HEK293 (cell line): ENCODE data around the gene TDG.
A peak's percentile ranks its signal among the peaks of the same experiment; 100 is the strongest.

Experiments
- FEZF1 ChIP-seq: fragments of 450-650 bp; formaldehyde crosslinking; IDR thresholded peaks from 2 replicates; pipeline ENCODE4 v1.5.1; 2016; ENCODE audit warnings: missing biosample characterization, missing genetic modification characterization
- MZF1 ChIP-seq: fragments of 450-650 bp; formaldehyde crosslinking; IDR thresholded peaks from 2 replicates; pipeline ENCODE4 v1.5.1; 2017; ENCODE audit warnings: missing biosample characterization, missing genetic modification characterization, borderline replicate concordance
- SETDB1 ChIP-seq: IDR thresholded peaks from one replicate; pipeline ENCODE4 v1.6.1; 2017; ENCODE audit warnings: mild to moderate bottlenecking, low read length, moderate library complexity, mixed read lengths; ENCODE audit not compliant: insufficient read length
- ZNF10 ChIP-seq: fragments of 450-650 bp; formaldehyde crosslinking; IDR thresholded peaks from 2 replicates; pipeline ENCODE4 v1.5.1; 2017; ENCODE audit warnings: missing biosample characterization, missing genetic modification characterization
- ZNF16 ChIP-seq: fragments of 450-650 bp; formaldehyde crosslinking; IDR thresholded peaks from 2 replicates; pipeline ENCODE4 v1.5.1; 2016; ENCODE audit warnings: low read depth, missing biosample characterization, missing genetic modification characterization
- ZNF175 ChIP-seq: fragments of 450-650 bp; formaldehyde crosslinking; IDR thresholded peaks from 2 replicates; pipeline ENCODE4 v1.5.1; 2016; ENCODE audit warnings: missing biosample characterization, missing genetic modification characterization
- ZNF214 ChIP-seq: fragments of 450-650 bp; formaldehyde crosslinking; IDR thresholded peaks from 2 replicates; pipeline ENCODE4 v1.5.1; 2017; ENCODE audit warnings: missing biosample characterization, mild to moderate bottlenecking, missing genetic modification characterization, borderline replicate concordance
- ZNF391 ChIP-seq: fragments of 450-650 bp; formaldehyde crosslinking; IDR thresholded peaks from 2 replicates; pipeline ENCODE4 v1.5.1; 2016; ENCODE audit warnings: low read depth, missing biosample characterization, missing genetic modification characterization, borderline replicate concordance
- ZNF398 ChIP-seq: fragments of 450-650 bp; formaldehyde crosslinking; IDR thresholded peaks from 2 replicates; pipeline ENCODE4 v1.5.1; 2017; ENCODE audit warnings: missing biosample characterization, missing genetic modification characterization
- ZNF449 ChIP-seq: fragments of 450-650 bp; formaldehyde crosslinking; IDR thresholded peaks from 2 replicates; pipeline ENCODE4 v1.5.1; 2017; ENCODE audit warnings: missing biosample characterization, mild to moderate bottlenecking, missing genetic modification characterization, moderate library complexity
- ZNF48 ChIP-seq: fragments of 450-650 bp; formaldehyde crosslinking; IDR thresholded peaks from 2 replicates; pipeline ENCODE4 v1.5.1; 2016; ENCODE audit warnings: missing biosample characterization, missing genetic modification characterization
- ZNF560 ChIP-seq: fragments of 450-650 bp; formaldehyde crosslinking; IDR thresholded peaks from 2 replicates; pipeline ENCODE4 v1.5.1; 2017; ENCODE audit warnings: missing biosample characterization, missing genetic modification characterization, borderline replicate concordance
- ZNF596 ChIP-seq: fragments of 450-650 bp; IDR thresholded peaks from 2 replicates; pipeline ENCODE4 v1.5.0; 2018; ENCODE audit warnings: missing biosample characterization, mild to moderate bottlenecking, missing genetic modification characterization, moderate library complexity
- ZNF600 ChIP-seq: fragments of 450-650 bp; formaldehyde crosslinking; IDR thresholded peaks from 2 replicates; pipeline ENCODE4 v1.5.1; 2016; ENCODE audit warnings: missing biosample characterization, missing genetic modification characterization
- ZNF791 ChIP-seq: fragments of 450-650 bp; formaldehyde crosslinking; IDR thresholded peaks from 2 replicates; pipeline ENCODE4 v1.5.1; 2016; ENCODE audit warnings: missing biosample characterization, missing genetic modification characterization
- ZNF843 ChIP-seq: fragments of 450-650 bp; formaldehyde crosslinking; IDR thresholded peaks from 2 replicates; pipeline ENCODE4 v1.5.1; 2016; ENCODE audit warnings: missing biosample characterization, missing genetic modification characterization
- TF ChIP-seq, protein P1 (sequence below): fragments of 450-650 bp; formaldehyde crosslinking; IDR thresholded peaks from 2 replicates; pipeline ENCODE4 v1.5.1; 2016; ENCODE audit warnings: missing biosample characterization, missing genetic modification characterization
- TF ChIP-seq, protein P2 (sequence below): fragments of 450-650 bp; formaldehyde crosslinking; IDR thresholded peaks from 2 replicates; pipeline ENCODE4 v1.5.1; 2016; ENCODE audit warnings: missing biosample characterization, missing genetic modification characterization
- TF ChIP-seq, protein P3 (sequence below): fragments of 450-650 bp; formaldehyde crosslinking; IDR thresholded peaks from 2 replicates; pipeline ENCODE4 v1.5.1; 2016; ENCODE audit warnings: missing biosample characterization, missing genetic modification characterization
- TF ChIP-seq, protein P4 (sequence below): fragments of 450-650 bp; formaldehyde crosslinking; IDR thresholded peaks from 2 replicates; pipeline ENCODE4 v1.5.1; 2016; ENCODE audit warnings: missing biosample characterization, missing genetic modification characterization
- TF ChIP-seq, protein P5 (sequence below): fragments of 450-650 bp; formaldehyde crosslinking; IDR thresholded peaks from 2 replicates; pipeline ENCODE4 v1.5.1; 2017; ENCODE audit warnings: missing biosample characterization, missing genetic modification characterization
- TF ChIP-seq, protein P6 (sequence below): fragments of 450-650 bp; formaldehyde crosslinking; IDR thresholded peaks from 2 replicates; pipeline ENCODE4 v1.5.0; 2017; ENCODE audit warnings: missing biosample characterization, missing genetic modification characterization, borderline replicate concordance

TDG gene

GRCh38 chr12:103929046-103929783, 36.5 kb upstream of the TDG start (continued):
- TF ChIP-seq, protein P1, sequence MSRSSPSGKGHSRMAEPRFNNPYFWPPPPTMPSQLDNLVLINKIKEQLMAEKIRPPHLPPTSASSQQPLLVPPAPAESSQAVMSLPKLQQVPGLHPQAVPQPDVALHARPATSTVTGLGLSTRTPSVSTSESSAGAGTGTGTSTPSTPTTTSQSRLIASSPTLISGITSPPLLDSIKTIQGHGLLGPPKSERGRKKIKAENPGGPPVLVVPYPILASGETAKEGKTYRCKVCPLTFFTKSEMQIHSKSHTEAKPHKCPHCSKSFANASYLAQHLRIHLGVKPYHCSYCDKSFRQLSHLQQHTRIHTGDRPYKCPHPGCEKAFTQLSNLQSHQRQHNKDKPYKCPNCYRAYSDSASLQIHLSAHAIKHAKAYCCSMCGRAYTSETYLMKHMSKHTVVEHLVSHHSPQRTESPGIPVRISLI (tag by site-specific recombination), result no peak
- TF ChIP-seq SETDB1 (no peak), ZNF600 (peak; percentile 65), ZNF10 (tag by site-specific recombination) (no peak), ZNF791 (tag by site-specific recombination) (no peak), MZF1 (peak; percentile 48; the same call in 1 of the 2 replicates), ZNF449 (tag by site-specific recombination) (no peak), ZNF560 (tag by site-specific recombination) (no peak), ZNF175 (tag by site-specific recombination) (no peak), ZNF16 (no peak), ZNF214 (tag by site-specific recombination) (no peak), ZNF391 (no peak), ZNF398 (no peak), ZNF48 (no peak), ZNF843 (tag by site-specific recombination) (no peak), FEZF1 (tag by site-specific recombination) (no peak), ZNF596 (tag by site-specific recombination) (no peak)
- TF ChIP-seq, protein P2, sequence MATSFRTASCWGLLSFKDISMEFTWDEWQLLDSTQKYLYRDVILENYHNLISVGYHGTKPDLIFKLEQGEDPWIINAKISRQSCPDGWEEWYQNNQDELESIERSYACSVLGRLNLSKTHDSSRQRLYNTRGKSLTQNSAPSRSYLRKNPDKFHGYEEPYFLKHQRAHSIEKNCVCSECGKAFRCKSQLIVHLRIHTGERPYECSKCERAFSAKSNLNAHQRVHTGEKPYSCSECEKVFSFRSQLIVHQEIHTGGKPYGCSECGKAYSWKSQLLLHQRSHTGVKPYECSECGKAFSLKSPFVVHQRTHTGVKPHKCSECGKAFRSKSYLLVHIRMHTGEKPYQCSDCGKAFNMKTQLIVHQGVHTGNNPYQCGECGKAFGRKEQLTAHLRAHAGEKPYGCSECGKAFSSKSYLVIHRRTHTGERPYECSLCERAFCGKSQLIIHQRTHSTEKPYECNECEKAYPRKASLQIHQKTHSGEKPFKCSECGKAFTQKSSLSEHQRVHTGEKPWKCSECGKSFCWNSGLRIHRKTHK (tag by site-specific recombination), result no peak
- TF ChIP-seq, protein P3, sequence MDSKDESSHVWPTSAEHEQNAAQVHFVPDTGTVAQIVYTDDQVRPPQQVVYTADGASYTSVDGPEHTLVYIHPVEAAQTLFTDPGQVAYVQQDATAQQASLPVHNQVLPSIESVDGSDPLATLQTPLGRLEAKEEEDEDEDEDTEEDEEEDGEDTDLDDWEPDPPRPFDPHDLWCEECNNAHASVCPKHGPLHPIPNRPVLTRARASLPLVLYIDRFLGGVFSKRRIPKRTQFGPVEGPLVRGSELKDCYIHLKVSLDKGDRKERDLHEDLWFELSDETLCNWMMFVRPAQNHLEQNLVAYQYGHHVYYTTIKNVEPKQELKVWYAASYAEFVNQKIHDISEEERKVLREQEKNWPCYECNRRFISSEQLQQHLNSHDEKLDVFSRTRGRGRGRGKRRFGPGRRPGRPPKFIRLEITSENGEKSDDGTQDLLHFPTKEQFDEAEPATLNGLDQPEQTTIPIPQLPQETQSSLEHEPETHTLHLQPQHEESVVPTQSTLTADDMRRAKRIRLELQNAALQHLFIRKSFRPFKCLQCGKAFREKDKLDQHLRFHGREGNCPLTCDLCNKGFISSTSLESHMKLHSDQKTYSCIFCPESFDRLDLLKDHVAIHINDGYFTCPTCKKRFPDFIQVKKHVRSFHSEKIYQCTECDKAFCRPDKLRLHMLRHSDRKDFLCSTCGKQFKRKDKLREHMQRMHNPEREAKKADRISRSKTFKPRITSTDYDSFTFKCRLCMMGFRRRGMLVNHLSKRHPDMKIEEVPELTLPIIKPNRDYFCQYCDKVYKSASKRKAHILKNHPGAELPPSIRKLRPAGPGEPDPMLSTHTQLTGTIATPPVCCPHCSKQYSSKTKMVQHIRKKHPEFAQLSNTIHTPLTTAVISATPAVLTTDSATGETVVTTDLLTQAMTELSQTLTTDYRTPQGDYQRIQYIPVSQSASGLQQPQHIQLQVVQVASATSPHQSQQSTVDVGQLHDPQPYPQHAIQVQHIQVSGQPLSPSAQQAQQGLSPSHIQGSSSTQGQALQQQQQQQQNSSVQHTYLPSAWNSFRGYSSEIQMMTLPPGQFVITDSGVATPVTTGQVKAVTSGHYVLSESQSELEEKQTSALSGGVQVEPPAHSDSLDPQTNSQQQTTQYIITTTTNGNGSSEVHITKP (tag by site-specific recombination), result peak; percentile 45; the same call in 1 of the 2 replicates
- TF ChIP-seq, protein P4, sequence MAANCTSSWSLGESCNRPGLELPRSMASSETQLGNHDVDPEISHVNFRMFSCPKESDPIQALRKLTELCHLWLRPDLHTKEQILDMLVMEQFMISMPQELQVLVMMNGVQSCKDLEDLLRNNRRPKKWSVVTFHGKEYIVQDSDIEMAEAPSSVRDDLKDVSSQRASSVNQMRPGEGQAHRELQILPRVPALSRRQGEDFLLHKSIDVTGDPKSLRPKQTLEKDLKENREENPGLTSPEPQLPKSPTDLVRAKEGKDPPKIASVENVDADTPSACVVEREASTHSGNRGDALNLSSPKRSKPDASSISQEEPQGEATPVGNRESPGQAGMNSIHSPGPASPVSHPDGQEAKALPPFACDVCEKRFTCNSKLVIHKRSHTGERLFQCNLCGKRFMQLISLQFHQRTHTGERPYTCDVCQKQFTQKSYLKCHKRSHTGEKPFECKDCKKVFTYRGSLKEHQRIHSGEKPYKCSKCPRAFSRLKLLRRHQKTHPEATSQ (tag by site-specific recombination), result no peak
- TF ChIP-seq, protein P5, sequence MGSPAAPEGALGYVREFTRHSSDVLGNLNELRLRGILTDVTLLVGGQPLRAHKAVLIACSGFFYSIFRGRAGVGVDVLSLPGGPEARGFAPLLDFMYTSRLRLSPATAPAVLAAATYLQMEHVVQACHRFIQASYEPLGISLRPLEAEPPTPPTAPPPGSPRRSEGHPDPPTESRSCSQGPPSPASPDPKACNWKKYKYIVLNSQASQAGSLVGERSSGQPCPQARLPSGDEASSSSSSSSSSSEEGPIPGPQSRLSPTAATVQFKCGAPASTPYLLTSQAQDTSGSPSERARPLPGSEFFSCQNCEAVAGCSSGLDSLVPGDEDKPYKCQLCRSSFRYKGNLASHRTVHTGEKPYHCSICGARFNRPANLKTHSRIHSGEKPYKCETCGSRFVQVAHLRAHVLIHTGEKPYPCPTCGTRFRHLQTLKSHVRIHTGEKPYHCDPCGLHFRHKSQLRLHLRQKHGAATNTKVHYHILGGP (tag by site-specific recombination), result no peak
- TF ChIP-seq, protein P6, sequence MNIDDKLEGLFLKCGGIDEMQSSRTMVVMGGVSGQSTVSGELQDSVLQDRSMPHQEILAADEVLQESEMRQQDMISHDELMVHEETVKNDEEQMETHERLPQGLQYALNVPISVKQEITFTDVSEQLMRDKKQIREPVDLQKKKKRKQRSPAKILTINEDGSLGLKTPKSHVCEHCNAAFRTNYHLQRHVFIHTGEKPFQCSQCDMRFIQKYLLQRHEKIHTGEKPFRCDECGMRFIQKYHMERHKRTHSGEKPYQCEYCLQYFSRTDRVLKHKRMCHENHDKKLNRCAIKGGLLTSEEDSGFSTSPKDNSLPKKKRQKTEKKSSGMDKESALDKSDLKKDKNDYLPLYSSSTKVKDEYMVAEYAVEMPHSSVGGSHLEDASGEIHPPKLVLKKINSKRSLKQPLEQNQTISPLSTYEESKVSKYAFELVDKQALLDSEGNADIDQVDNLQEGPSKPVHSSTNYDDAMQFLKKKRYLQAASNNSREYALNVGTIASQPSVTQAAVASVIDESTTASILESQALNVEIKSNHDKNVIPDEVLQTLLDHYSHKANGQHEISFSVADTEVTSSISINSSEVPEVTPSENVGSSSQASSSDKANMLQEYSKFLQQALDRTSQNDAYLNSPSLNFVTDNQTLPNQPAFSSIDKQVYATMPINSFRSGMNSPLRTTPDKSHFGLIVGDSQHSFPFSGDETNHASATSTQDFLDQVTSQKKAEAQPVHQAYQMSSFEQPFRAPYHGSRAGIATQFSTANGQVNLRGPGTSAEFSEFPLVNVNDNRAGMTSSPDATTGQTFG, result no peak
